Measurements from ENCODE around the gene PREX1. TPM values are rescaled to one million over a fixed set of nuclear protein-coding genes. Genes with fewer than 3 reads are reported as not detected.

Gene PREX1
- polyA plus RNA-seq, 4 donors, result 13.7 to 16.7 (median 15.2) TPM

DNA sequence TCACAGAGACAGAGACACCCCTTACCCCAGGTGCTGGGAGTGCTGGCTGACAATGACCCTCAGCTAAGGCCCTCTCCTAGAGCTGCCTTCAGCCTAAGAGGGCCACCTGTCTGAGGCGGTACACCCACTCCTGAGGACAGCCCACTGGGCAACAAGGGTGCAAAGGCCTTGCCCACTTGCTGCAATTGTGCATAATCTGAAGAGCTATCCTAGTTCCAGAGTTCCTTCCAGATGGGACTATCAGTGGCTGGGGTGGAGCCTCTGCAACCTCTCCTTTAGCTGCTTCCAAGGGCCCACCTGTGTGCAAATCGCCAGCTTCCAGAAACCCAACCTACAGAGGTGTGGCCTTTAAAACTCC lies 87.5 kb downstream of the PREX1 start:
- no peak for DNase-seq (ENCODE audit: low read depth in 4 of 4, low spot score in 2 of 4)

GRCh38 chr20:48739395-48740291 lies 88.2 kb downstream of the PREX1 start:
- DNase-seq (ENCODE audit: low read depth in 4 of 4, low spot score in 2 of 4), result no peak

DNA sequence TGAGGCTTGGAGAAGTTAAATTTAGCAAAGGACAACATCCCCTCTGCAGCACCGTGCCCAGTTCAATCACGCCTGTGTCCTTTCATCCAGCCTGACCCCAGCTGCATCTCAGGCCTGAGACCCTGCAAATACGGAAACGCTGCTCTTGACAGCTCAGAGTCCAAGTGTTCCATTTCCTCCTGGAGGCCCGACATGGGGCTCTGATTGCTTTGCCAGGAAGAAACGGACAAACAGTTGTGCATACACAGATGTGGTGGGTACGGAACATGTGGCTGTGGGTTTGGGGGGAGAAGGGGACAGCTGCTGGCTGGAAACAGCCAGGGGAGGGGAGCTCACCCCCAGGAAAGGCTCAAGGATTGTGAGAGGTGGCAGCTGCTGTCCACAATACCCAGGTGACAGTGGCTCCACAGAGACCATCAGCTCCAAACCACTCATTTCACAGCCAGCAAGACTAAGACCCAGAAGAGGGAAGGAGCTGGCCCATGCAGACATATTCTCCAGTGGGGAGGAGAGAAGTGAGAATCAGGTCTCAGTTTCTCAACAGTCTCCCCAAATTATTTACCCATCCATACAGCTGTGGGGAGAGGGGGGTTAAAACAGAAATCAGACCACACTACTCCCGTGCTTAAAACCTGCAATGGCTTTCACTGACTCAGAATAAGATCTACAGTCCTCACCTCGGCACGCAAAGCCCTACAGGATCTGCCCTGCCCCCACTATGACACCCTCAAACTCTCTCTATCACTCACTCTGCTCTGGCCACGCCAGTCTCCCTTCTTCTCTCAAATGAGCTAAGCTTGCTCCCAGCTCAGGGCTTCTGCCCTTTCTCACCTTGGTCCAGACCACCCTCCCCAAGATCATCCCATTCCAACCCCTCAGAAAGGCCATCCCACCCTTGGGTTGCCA lies 89.1 kb downstream of the PREX1 start:
- no peak for DNase-seq (ENCODE audit: low read depth in 4 of 4, low spot score in 2 of 4)

- no peak for DNase-seq (ENCODE audit: low read depth in 4 of 4, low spot score in 2 of 4)
Measured at GRCh38 chr20:48738094-48738398, 89.8 kb downstream of the PREX1 start.

DNA sequence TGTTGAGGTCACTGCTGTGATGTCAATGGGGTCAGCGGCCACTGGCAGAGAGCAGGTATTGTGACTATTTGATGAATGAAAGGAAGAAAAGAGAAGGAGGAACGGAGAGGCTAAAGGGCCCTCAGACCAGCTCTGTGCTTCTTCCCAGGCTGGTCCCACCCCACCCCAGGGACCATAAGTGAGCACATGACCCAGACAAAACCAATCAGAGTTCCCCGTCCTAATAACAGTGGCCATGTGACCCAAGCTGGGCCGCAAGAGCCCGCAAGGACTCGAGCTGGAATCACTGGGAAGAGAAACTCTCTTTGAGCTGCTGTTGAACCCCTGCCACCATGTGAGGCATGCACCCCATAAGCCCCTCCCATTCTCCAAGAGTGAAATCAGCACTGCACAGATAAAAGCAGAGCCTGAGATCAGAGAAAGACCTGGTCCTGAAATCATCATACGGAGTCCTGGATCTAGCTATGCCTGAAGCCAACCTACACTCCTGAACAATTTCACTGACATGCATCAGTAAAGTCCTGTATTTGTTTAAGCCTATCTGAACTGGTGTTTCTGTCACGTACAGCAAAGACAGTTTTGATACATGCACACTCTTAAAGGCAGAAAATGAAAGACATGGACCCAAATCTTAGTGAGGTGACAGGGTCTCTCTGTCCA lies 90.2 kb downstream of the PREX1 start:
- DNase-seq (ENCODE audit: low read depth in 4 of 4, low spot score in 2 of 4), result no peak

DNA sequence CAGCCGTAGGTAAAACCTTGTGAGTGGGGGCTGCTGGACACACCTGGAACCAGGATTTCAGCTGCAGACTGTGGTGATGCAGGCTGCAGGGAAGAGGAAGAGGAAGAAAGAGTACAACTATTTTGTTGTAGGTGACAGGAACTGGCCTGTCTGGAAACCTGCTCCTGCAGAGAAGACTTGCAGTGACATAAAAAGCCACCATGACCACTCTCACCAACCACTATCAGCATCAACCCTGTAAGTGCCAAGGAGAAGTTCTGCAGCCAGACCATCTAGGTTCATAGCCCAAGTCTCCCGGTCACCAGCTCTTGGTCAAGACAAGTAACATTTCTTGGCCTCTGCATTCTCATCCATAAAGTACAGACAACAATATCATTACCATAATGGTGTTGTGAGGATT lies 91.2 kb downstream of the PREX1 start:
- DNase-seq (ENCODE audit: low read depth in 4 of 4, low spot score in 2 of 4), result no peak

- DNase-seq (ENCODE audit: low read depth in 4 of 4, low spot score in 2 of 4), result no peak
Measured at GRCh38 chr20:48736231-48736630, 91.6 kb downstream of the PREX1 start.

DNA sequence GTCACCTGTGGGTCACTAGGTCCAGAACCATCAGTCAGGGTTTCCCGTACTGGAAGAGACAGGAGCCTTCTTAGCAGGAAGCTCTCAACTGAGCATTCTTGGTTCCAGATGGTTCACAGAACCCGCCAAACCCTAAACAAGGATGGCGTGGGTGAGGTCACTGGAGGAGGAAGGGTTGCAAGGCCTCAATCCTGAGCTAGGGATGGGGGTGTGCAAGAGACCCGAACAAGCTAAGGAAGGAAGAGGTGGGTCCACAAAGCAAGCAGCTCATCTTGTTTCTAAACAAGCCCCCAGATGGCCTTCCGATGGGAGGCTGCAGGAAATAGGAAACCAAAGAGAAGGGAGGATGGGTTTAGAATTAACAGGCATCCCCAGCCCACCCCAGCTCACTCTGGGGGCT lies 92.7 kb downstream of the PREX1 start:
- no peak for DNase-seq (ENCODE audit: low read depth in 4 of 4, low spot score in 2 of 4)

DNA sequence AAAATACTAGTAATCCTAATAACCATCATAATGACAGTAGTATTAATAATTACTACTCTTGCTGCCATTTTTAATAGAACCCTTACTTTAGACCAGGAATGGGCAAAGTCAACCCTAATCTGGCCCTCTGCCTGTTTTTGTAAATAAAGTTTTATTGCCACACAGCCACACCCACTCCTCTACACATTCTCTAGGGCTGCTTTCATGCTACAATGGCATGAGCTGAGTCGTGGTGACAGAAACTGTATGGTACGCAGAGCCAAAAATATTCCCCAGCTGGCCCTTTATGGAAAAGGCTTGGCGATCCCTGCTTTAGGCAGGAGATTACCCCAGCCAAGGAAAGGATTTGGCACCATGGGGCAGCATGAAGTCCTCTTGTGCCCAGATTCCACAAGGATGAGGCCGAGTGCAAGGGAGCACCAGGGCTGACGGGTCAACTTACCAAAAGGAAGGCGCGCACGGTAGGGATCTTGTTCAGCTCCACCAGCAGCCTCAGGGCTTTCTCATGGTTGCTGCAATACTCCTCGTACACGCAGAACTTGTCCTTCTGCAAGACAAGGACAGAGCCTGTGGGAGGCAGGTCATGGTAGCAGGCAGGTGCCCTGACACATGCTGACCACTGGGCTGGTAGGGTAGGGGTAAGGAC lies 93.6 kb downstream of the PREX1 start:
- DNase-seq (ENCODE audit: low read depth in 4 of 4, low spot score in 2 of 4), result no peak

DNA sequence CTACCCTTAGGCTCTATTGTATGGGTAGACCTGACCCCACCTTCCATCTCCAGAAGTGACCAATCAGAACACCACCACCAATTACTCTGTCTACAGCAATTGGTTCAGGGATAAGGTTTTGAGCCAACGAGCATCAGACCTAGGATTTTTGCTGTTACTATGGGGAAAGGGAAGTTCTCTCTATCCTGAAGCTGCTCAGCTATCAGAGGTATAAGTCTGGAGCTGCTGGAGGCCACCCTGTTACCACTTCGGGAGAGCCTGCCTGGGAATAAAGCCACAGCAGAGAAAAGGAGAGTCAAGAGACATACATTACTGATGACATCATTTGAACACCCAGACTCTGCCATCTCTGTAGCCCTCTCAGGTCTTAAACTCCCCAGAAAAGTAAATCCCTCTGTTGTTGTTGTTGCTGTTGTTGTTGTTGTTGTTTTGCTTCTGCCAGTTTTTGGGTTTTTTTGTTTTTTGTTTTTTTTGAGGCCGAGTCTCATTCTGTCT lies 94.5 kb downstream of the PREX1 start:
- no peak for DNase-seq (ENCODE audit: low read depth in 4 of 4, low spot score in 2 of 4)

DNA sequence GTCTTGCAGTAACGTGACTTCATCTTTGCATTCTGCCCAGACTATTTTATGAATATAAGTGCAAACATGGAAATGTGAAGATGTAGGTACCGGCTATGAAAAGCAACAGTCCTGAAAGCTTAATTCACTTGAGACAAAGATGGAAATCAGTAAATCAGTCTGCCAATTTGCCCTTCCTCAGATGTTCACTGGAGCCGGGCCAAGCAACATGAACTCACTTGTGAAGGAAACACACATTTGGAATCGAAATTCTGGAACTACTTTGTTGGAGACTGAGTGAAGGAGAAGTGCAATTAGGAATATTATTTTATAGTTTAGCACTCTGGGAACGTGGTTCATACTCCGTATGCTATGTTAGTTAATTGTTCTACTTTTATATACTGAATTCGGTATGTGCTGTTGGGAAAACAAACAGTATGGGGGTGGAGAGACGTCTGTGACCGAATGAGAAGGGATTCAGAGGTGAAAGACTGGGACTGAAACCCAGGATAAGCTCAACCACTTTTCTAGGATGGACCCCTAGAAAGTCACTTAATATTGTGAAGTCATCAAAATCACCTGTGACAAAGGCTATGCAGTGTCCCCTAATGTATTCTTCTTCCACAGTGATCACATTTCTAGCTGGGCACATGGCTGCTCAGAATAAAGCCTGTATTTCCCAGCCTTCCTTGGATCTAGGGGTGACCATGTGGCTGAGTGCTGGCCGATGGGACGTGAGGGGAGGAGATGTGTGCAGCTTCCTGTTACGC lies 95.5 kb downstream of the PREX1 start:
- DNase-seq (ENCODE audit: low read depth in 4 of 4, low spot score in 2 of 4), result no peak

GRCh38 chr20:48731536-48731935 lies 96.3 kb downstream of the PREX1 start:
- DNase-seq (ENCODE audit: low read depth in 4 of 4, low spot score in 2 of 4), result no peak

- no peak for DNase-seq (ENCODE audit: low read depth in 4 of 4, low spot score in 2 of 4)
Measured at GRCh38 chr20:48730977-48731376, 96.8 kb downstream of the PREX1 start.

- no peak for DNase-seq (ENCODE audit: low read depth in 4 of 4, low spot score in 2 of 4)
Measured at GRCh38 chr20:48729538-48729937, 98.3 kb downstream of the PREX1 start.

- DNase-seq (ENCODE audit: low read depth in 4 of 4, low spot score in 2 of 4), result no peak
Measured at GRCh38 chr20:48728042-48728825, 99.6 kb downstream of the PREX1 start.

- DNase-seq (ENCODE audit: low read depth in 4 of 4, low spot score in 2 of 4), result no peak
Measured at GRCh38 chr20:48727226-48727625, 100.6 kb downstream of the PREX1 start.

- DNase-seq (ENCODE audit: low read depth in 4 of 4, low spot score in 2 of 4), result no peak
Measured at GRCh38 chr20:48725555-48725991, 102.2 kb downstream of the PREX1 start.

GRCh38 chr20:48724891-48725554 lies 102.8 kb downstream of the PREX1 start:
- DNase-seq (ENCODE audit: low read depth in 4 of 4, low spot score in 2 of 4), result no peak

DNA sequence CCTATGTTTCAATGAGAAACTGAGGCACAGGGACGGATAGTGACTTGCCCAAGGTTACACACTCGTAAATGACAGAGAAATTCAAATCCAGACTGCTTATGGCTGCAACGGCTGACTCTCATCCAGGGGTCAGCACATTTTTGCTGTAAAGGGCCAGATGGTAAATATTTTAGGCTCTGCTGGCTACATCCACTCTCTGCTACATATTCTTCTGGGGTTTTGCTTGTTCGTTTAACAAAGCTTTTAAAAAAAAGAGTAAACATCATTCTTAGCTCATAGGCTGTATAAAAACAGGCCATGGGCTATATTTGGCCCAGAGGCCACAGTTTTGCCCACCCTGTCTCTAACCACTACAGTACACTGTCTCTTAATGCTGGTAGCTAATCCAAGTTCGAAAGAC lies 103.4 kb downstream of the PREX1 start:
- DNase-seq (ENCODE audit: low read depth in 4 of 4, low spot score in 2 of 4), result no peak

Data from left renal cortex interstitium (tissue), 4 donors.